ENCODE data around the gene TEKT2.

DNA sequence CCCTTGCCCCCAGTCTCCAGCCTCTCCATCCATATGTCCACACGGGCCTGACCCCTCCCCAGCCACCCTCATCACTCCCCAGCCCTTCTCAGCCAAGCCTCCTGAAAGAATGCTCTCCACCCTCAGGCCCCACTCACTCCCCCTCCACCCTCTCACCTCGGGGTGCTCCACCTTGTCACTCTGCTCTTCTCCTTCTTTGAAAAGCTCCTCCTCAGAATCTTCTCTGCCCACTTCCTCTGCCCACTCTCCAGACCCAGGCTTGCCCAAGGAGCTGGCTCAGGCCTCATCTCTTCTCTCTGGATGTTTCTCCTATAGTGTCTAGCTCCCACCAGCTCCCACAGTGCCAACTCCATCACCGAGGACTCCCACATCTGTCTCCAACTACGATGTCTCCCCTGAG lies 27.3 kb downstream of the TEKT2 start:
- TF ChIP-seq, protein P1, sequence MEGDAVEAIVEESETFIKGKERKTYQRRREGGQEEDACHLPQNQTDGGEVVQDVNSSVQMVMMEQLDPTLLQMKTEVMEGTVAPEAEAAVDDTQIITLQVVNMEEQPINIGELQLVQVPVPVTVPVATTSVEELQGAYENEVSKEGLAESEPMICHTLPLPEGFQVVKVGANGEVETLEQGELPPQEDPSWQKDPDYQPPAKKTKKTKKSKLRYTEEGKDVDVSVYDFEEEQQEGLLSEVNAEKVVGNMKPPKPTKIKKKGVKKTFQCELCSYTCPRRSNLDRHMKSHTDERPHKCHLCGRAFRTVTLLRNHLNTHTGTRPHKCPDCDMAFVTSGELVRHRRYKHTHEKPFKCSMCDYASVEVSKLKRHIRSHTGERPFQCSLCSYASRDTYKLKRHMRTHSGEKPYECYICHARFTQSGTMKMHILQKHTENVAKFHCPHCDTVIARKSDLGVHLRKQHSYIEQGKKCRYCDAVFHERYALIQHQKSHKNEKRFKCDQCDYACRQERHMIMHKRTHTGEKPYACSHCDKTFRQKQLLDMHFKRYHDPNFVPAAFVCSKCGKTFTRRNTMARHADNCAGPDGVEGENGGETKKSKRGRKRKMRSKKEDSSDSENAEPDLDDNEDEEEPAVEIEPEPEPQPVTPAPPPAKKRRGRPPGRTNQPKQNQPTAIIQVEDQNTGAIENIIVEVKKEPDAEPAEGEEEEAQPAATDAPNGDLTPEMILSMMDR (conservative IDR thresholded peaks at IDR 0.05; ENCODE audit: low read depth, low read length): no peak
- TF ChIP-seq EZH2phosphoT487 (IDR thresholded peaks at IDR 0.05; ENCODE audit: borderline replicate concordance, low read length): no peak

Data from PC-3 (cell line).